HG02759 (cell line): ENCODE measurements around the gene ZNF846.
"Not testable (repeated sequence)": the region's sequence is repeated elsewhere in the genome, so short reads cannot be mapped to it uniquely, and the experiment has no call there.

ENCODE experiments used
- ATAC-seq: cut with Tn5 transposase; IDR thresholded peaks from one replicate; pipeline ENCODE4 v1.9.1; 2021; ENCODE audit warnings: mild to moderate bottlenecking, moderate library complexity; ENCODE audit not compliant: unreplicated experiment

ZNF846 gene

GRCh38 chr19:9785367-9786331 lies 17.1 kb upstream of the ZNF846 start:
- peak; percentile 82 for ATAC-seq

DNA sequence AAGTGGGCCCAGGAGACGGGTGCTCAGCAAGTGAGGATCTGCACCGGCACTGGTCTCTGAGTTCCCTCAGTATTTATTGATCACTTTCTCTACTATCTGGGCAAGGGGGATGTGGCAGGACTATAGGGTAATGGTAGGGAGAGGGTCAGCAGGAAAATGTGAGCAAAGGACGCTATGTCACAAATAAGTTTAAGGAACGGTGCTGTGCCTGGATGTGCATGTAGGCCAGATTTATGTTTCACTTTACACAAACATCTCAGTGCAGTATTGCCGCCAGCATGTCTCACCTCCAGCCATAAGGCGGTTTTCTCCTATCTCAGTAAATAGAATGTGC lies 15.6 kb upstream of the ZNF846 start:
- ATAC-seq: not testable (repeated sequence)

DNA sequence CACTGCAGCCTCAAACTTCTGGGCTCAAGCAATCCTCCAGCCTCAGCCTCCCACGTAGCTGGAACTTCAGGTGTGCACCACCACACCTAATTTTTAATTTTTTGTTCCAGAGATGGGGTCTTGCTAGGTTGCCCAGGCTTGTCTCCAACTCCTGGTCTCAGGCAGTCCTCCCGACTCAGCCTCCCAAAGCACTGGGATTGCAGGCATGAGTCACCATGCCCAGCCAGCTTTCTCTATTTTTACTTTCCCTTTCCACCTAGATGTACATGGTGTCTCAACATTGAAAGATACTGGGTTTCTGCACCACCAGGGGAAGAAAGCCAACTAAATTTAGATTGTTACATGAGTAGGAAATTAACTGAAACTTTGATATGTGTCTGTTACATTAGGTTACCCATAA lies 13.8 kb upstream of the ZNF846 start:
- no peak for ATAC-seq

- ATAC-seq: no peak
Observed at GRCh38 chr19:9757544-9758501, 10.7 kb downstream of the ZNF846 start.

DNA sequence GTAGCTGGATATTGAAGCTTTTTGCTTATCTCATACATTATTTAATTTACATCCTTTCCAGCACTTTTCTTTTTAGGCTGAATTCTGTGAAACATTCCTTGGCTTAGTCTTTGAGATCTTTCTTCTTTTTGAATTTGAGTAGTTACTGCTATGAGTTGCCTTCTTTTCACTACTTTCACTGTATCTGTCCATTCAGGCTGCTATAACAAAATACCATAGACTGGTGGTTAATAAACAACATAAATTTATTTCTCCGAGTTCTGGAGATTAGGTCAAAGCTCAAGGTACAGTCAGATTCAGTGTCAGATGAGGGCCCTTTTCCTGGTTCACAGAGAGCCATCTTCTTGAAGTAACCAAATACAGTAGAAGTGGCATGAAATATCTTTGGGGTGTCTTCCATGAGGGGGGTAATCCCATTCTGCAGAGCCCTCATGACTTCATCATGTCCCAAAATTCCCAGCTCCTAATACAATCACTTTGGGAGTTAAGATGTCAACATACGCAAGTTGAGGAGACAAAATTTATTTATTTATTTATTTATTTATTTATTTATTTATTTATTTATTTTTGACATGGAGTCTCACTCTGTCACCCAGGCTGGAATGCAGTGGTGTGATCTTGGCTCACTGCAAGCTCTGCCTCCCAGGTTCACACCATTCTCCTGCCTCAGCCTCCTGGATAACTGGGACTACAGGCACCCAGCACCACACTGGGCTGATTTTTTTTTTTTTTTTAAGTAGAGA lies 15.7 kb downstream of the ZNF846 start:
- ATAC-seq: no peak

DNA sequence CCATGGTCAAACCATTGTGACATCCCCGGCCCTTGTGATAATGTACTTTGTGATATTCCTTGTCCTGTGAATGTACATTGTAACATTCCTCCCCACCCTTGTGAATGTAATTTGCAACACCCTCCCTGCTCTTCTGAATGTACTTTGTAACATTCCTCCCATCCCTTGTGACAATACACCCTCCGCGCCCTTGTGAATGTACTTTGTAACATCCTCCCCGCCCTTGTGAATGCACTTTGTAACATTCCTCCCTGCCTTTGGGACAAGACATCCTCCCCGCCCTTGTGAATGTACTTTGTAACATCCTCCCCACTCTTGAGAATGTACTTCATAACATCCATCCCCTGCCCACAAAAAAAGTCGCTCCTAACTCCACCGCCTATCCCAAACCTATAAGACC lies 17.1 kb downstream of the ZNF846 start:
- ATAC-seq: no peak

- no peak for ATAC-seq
Observed at GRCh38 chr19:9741476-9742171, 26.9 kb downstream of the ZNF846 start.

- no peak for ATAC-seq
Observed at GRCh38 chr19:9735986-9736385, 32.6 kb downstream of the ZNF846 start.

DNA sequence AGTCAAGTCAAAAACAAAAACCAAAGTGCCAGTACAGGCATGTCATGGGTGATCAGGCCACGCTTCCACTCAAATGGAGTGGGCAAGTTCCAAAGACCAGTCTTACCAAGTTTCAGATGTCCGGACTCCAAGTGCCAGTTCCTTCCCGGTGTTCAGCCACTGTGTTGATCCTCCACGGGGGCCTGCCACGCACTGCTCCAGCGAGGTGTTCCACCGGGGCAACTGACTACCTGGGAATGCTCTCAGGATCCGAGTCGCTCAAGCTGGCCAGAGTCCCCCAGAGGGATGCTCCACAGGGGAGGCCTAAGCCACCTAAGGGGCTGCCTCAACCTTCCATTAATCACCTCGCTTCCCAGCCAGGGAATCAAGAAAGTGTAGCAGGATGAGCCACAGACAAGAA lies 38.5 kb downstream of the ZNF846 start:
- ATAC-seq: not testable (repeated sequence)

DNA sequence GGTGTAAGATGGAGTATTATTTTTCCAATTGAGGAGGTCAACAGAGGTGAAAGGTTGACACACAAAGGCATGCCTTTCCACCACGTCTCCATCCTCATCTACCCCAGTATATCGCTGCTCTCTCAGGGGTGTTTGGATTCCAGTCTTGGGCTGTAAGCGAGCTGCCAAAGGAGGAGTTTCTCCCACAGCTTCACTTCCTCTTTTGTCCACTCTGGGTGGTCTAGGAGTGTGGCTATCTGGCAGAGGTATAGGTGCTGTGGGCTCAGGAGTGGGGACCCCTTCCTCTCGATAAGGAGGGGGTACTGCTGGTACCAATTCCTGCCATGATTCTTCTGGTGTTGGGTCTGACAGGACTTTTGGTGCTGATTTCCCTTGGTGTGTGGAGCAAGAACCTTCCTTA lies 39.4 kb downstream of the ZNF846 start:
- no peak for ATAC-seq

GRCh38 chr19:9727644-9728043 lies 40.9 kb downstream of the ZNF846 start:
- no peak for ATAC-seq

DNA sequence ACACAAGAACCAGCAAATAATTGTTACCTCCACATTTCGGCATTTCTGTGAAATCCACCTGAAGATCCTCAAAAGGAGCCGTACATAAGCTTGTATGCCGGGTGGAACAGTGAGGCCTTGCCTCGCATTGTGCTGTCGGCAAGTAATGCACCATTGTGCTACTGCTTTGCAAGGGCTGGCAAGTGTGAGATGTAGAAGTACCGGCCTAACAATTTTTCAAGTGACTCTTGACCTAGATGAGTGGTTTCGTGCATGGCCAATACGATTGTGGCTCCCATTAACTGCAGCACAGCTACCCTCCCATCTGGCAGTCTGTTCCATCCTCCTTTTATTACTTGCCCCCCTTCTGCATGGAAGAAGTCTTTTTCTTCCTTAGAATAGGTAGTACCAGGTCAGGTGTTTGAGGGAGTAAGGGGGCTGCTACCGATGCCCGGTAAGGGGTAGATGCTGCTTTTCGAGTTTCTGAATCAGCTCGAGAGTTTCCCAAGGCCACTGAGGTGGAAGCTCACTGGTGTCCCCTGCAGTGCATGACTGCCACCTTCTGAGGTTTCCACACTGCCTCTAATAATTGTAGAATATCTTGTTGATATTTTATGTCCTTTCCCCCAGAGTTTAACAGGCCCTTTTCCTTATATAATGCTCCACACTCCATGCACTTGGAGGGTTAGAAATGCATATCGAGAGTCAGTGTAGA lies 42.9 kb downstream of the ZNF846 start:
- ATAC-seq: not testable (repeated sequence)

- ATAC-seq: no peak
Observed at GRCh38 chr19:9724157-9724556, 44.4 kb downstream of the ZNF846 start.

DNA sequence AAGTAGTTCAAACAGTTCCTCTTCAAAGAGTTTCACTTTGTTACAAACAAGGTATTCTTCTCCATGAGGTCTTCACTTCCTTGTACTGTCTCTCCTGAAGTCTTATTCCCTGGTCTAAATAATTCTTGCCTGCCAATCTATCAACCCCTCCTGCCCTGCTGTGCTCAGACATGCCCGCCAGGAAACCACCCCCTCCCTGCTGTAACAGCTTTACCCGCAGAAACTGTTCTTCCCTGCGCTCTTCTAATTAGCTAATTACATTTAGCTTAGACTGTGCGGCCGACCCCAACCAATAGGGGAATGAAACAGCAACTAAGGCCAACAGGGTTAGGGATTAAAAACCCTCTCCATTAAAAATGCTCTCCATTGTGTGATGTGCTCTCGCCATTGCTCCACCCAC lies 46.7 kb downstream of the ZNF846 start:
- no peak for ATAC-seq

- no peak for ATAC-seq
Observed at GRCh38 chr19:9720541-9720940, 48.0 kb downstream of the ZNF846 start.

- ATAC-seq: no peak
Observed at GRCh38 chr19:9711815-9712214, 56.7 kb downstream of the ZNF846 start.

- no peak for ATAC-seq
Observed at GRCh38 chr19:9709305-9709704, 59.2 kb downstream of the ZNF846 start.

DNA sequence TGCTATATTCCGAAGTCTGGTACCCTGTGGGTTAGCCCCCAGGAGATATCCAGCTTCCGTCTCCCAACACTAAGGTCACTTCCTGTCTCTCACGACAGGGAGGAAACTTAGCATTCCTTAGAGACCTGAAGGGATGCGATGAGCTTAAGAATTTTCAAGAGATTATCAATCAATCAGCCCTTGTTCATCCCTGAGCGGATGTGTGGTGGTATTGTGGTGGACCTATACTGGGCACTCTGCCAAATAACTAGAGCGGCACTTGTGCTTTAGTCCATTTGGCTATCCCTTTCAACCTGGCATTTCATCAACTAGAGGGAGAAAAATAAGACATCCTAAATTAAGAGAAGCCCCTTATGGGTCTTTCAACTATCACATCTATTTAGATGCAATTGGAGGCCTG lies 62.7 kb downstream of the ZNF846 start:
- ATAC-seq: no peak

DNA sequence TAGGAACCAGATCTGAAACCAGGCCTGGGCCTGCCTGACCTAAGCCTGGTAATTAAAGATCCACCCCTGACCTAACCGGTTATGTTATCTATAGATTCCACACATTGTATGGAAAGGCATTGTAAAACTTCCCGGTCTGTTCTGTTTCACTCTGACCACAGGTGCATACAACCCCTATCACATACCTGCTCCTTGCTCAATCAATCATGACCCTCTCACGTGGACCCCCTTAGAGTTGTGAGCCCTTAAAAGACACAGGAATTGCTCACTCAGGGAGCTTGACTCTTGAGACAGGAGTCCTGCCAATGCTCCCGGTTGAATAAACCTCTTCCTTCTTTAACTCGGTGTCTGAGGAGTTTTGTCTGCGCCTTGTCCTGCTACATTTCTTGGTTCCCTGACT lies 66.4 kb downstream of the ZNF846 start:
- no peak for ATAC-seq
